Measurements from ENCODE around the gene FAM24B. TPM values are rescaled to one million over a fixed set of nuclear protein-coding genes. Genes with fewer than 3 reads are reported as not detected.

Gene FAM24B
- total RNA-seq, 1 donor from 2014 or later: 0.55 TPM

- TF ChIP-seq CTCF (IDR thresholded peaks at IDR 0.05; ENCODE audit: borderline replicate concordance): no peak
These were observed 15.0 kb upstream of the FAM24B start for GRCh38 chr10:122894261-122894944.

GRCh38 chr10:122884166-122884565 lies 4.8 kb upstream of the FAM24B start:
- Histone ChIP-seq H3K4me1 (peaks cover 11% of the 10 kb centered on the region), H3K4me3 (no peak overlapping the region), H3K27me3 (ENCODE audit: low read depth) (peaks cover 34% of the 10 kb centered on the region), H3K9me3 (replicated peaks) (no peaks in the 10 kb centered on the region), H3K27ac (replicated peaks) (no peak overlapping the region), H3K36me3 (no peaks in the 10 kb centered on the region)
- no peak for TF ChIP-seq CTCF (IDR thresholded peaks at IDR 0.05; ENCODE audit: borderline replicate concordance)
- intact Hi-C loops (cut with micrococcal nuclease): no loop called here
- DNase-seq: no peak

More at GRCh38 chr10:122894261-122894944, 15.0 kb upstream of the FAM24B start:
- Histone ChIP-seq H3K27ac (replicated peaks) (no peak overlapping the region), H3K27me3 (ENCODE audit: low read depth) (peaks cover 47% of the 10 kb centered on the region), H3K36me3 (no peaks in the 10 kb centered on the region), H3K9me3 (replicated peaks) (no peaks in the 10 kb centered on the region), H3K4me3 (no peak overlapping the region), H3K4me1 (no peaks in the 10 kb centered on the region)
- intact Hi-C loops (cut with micrococcal nuclease): no loop called here
- no peak for DNase-seq

- intact Hi-C loops (cut with micrococcal nuclease): no loop called here
- Histone ChIP-seq H3K9me3 (replicated peaks) (no peaks in the 10 kb centered on the region), H3K4me3 (no peak overlapping the region), H3K27me3 (ENCODE audit: low read depth) (peaks cover 38% of the 10 kb centered on the region), H3K36me3 (no peaks in the 10 kb centered on the region), H3K4me1 (peaks cover 17% of the 10 kb centered on the region), H3K27ac (replicated peaks) (no peak overlapping the region)
- TF ChIP-seq CTCF (IDR thresholded peaks at IDR 0.05; ENCODE audit: borderline replicate concordance): no peak
- no peak for DNase-seq
These were observed 3.4 kb upstream of the FAM24B start for GRCh38 chr10:122882766-122883165.

- DNase-seq: no peak
- no peak for TF ChIP-seq CTCF (IDR thresholded peaks at IDR 0.05; ENCODE audit: borderline replicate concordance)
- Histone ChIP-seq H3K4me3 (peak overlapping the region; percentile 78), H3K36me3 (no peaks in the 10 kb centered on the region), H3K4me1 (peaks cover 17% of the 10 kb centered on the region), H3K9me3 (replicated peaks) (no peaks in the 10 kb centered on the region), H3K27me3 (ENCODE audit: low read depth) (peaks cover 38% of the 10 kb centered on the region), H3K27ac (replicated peaks) (peak overlapping the region; percentile 45)
- intact Hi-C loops (cut with micrococcal nuclease): no loop called here
These were observed 512 bp downstream of the FAM24B start for GRCh38 chr10:122878799-122879338.

GRCh38 chr10:122877264-122877663 lies 2.1 kb downstream of the FAM24B start:
- Histone ChIP-seq H3K36me3 (no peaks in the 10 kb centered on the region), H3K27me3 (ENCODE audit: low read depth) (peaks cover 33% of the 10 kb centered on the region), H3K27ac (replicated peaks) (no peak overlapping the region), H3K4me3 (no peak overlapping the region), H3K4me1 (peaks cover 17% of the 10 kb centered on the region), H3K9me3 (replicated peaks) (no peaks in the 10 kb centered on the region)
- no peak for DNase-seq
- TF ChIP-seq CTCF (IDR thresholded peaks at IDR 0.05; ENCODE audit: borderline replicate concordance): no peak
- intact Hi-C loops (cut with micrococcal nuclease): no loop called here
